Measurements from ENCODE around the gene SKA1. TPM values are rescaled to one million over a fixed set of nuclear protein-coding genes. Genes with fewer than 3 reads are reported as not detected.
A peak's percentile ranks its signal among the peaks of the same experiment; 100 is the strongest.

The SKA1 gene
- total and polyA plus RNA-seq, 2 of the 13 experiments (the other 11 are each of a cell fraction or from before 2014, with no cell fraction given) = 5.3 to 21.3 TPM

DNA sequence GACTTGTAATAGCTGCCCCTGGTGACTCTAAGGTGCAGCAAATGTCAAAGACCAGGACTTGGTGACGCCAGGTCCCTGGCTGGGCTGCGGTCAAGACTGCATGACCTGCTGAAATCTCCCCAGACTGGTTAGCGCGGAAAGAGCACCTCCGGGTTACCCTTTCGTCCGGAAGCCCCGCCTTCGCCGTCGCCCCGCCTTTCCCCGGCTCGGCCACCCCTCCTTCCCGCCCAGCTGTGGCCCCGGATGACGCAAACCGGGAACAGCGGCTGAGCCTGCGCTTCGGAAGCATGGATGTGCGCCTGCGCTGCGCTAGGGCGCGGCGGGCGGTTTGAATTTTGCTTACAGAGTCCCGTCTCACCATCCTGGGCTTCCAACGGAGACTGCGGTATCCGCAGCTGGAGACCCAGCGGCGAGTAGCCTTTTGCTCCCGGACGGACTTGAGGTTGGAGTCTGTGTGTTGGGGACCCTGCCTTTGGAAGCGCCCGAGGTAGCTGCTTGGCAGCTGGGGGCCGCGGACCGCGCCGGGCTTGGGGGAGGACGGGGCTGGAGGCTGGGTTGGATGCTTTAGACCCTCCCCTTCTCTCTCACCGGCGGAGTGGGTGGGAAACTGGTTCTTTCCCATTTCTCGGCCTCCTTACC, at the start of gene SKA1 (continued):
- TF ChIP-seq ZHX2 (IDR thresholded peaks at IDR 0.05; ENCODE audit: low read depth) (0 out of 2 replicates have a peak, but pooled peaks have one; percentile 25), ZHX2 (CRISPR knock-in tag; IDR thresholded peaks at IDR 0.05; ENCODE audit: borderline replicate concordance) (no peak), KMT2A (CRISPR knock-in tag; IDR thresholded peaks at IDR 0.05) (peak; percentile 94), TMF1 (CRISPR knock-in tag; IDR thresholded peaks at IDR 0.05; ENCODE audit: low read depth) (peak; percentile 47; the same call in 1 of the 2 replicates), SP1 (IDR thresholded peaks at IDR 0.05) (no peak), SP1 (CRISPR knock-in tag; IDR thresholded peaks at IDR 0.05) (peak; percentile 81), SAP130 (CRISPR knock-in tag; IDR thresholded peaks at IDR 0.05; ENCODE audit: low read depth) (peak; percentile 99), GATAD1 (CRISPR knock-in tag; IDR thresholded peaks at IDR 0.05) (peak; percentile 92), ZFX (CRISPR knock-in tag; IDR thresholded peaks at IDR 0.05; ENCODE audit: low read depth) (peak; percentile 68), SRSF1 (optimal IDR thresholded peaks at IDR 0.05; ENCODE audit: low read depth, low read length) (peak; percentile 51), ZBTB20 (CRISPR knock-in tag; IDR thresholded peaks at IDR 0.05; ENCODE audit: borderline replicate concordance, low read depth) (peak; percentile 30; the same call in 1 of the 2 replicates), FOXA1 (IDR thresholded peaks at IDR 0.05) (no peak), FOXA1 (CRISPR knock-in tag; IDR thresholded peaks at IDR 0.05) (peak; percentile 16; the same call in 1 of the 2 replicates), KAT2B (IDR thresholded peaks at IDR 0.05; ENCODE audit: borderline replicate concordance, low read depth, low read length) (no peak), YEATS4 (CRISPR knock-in tag; IDR thresholded peaks at IDR 0.05; ENCODE audit: borderline replicate concordance) (peak; percentile 89), ERF (CRISPR knock-in tag; IDR thresholded peaks at IDR 0.05) (peak; percentile 56; the same call in 1 of the 2 replicates), KLF16 (CRISPR knock-in tag; IDR thresholded peaks at IDR 0.05) (peak in 1 of 2 experiments; percentile 46; a peak in 1 of 4 replicates)
- TF ChIP-seq, protein P1, sequence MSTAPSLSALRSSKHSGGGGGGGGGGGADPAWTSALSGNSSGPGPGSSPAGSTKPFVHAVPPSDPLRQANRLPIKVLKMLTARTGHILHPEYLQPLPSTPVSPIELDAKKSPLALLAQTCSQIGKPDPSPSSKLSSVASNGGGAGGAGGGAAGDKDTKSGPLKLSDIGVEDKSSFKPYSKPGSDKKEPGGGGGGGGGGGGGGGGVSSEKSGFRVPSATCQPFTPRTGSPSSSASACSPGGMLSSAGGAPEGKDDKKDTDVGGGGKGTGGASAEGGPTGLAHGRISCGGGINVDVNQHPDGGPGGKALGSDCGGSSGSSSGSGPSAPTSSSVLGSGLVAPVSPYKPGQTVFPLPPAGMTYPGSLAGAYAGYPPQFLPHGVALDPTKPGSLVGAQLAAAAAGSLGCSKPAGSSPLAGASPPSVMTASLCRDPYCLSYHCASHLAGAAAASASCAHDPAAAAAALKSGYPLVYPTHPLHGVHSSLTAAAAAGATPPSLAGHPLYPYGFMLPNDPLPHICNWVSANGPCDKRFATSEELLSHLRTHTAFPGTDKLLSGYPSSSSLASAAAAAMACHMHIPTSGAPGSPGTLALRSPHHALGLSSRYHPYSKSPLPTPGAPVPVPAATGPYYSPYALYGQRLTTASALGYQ (CRISPR knock-in tag; IDR thresholded peaks at IDR 0.05) = no peak
- TF ChIP-seq, protein P2, sequence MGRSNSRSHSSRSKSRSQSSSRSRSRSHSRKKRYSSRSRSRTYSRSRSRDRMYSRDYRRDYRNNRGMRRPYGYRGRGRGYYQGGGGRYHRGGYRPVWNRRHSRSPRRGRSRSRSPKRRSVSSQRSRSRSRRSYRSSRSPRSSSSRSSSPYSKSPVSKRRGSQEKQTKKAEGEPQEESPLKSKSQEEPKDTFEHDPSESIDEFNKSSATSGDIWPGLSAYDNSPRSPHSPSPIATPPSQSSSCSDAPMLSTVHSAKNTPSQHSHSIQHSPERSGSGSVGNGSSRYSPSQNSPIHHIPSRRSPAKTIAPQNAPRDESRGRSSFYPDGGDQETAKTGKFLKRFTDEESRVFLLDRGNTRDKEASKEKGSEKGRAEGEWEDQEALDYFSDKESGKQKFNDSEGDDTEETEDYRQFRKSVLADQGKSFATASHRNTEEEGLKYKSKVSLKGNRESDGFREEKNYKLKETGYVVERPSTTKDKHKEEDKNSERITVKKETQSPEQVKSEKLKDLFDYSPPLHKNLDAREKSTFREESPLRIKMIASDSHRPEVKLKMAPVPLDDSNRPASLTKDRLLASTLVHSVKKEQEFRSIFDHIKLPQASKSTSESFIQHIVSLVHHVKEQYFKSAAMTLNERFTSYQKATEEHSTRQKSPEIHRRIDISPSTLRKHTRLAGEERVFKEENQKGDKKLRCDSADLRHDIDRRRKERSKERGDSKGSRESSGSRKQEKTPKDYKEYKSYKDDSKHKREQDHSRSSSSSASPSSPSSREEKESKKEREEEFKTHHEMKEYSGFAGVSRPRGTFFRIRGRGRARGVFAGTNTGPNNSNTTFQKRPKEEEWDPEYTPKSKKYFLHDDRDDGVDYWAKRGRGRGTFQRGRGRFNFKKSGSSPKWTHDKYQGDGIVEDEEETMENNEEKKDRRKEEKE (IDR thresholded peaks at IDR 0.05) = no peak
- TF ChIP-seq, protein P3, sequence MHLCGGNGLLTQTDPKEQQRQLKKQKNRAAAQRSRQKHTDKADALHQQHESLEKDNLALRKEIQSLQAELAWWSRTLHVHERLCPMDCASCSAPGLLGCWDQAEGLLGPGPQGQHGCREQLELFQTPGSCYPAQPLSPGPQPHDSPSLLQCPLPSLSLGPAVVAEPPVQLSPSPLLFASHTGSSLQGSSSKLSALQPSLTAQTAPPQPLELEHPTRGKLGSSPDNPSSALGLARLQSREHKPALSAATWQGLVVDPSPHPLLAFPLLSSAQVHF (CRISPR knock-in tag; IDR thresholded peaks at IDR 0.05) = 0 out of 2 replicates have a peak, but pooled peaks have one; percentile 40
